WTC11 (cell line): ENCODE results near the gene TTC33. TPM values are rescaled to one million over a fixed set of nuclear protein-coding genes. Genes with fewer than 3 reads are reported as not detected.

Experiments used
- ATAC-seq: fragments of 200-7000 bp; cut with Tn5 transposase; 2 replicates; pipeline ENCODE4 v1.10.0; 2021; ENCODE audit warnings: mild to moderate bottlenecking, moderate library complexity
- CTCF ChIA-PET: fragments of 300-600 bp; sonication (Branson Sonifier 250); formaldehyde crosslinking; loops from one replicate; lab custom pipeline; 2021; ENCODE audit warnings: antibody characterized with exemption; lab: Charles Lee
- POLR2A ChIA-PET: fragments of 350-600 bp; sonication (Branson Sonifier 250); formaldehyde crosslinking; loops from one replicate; lab custom pipeline; 2021; ENCODE audit warnings: antibody characterized with exemption; lab: Charles Lee
- DNase-seq: peaks from one replicate; pipeline ENCODE4 v3.0.0; 2021; ENCODE audit warnings: low spot score
- H3K27ac Mint-ChIP-seq: 2 replicates; pipeline ENCODE4 v1.8.0; 2021; ENCODE audit warnings: mixed read lengths
- H3K27me3 Mint-ChIP-seq: 2 replicates; pipeline ENCODE4 v1.8.0; 2021; ENCODE audit warnings: low read depth, mild to moderate bottlenecking, moderate library complexity, mixed read lengths
- H3K36me3 Mint-ChIP-seq: 2 replicates; pipeline ENCODE4 v1.8.0; 2021; ENCODE audit warnings: mixed read lengths
- H3K4me1 Mint-ChIP-seq: 2 replicates; pipeline ENCODE4 v1.8.0; 2022; ENCODE audit warnings: mixed read lengths
- H3K4me3 Mint-ChIP-seq: 2 replicates; pipeline ENCODE4 v1.8.0; 2021; ENCODE audit warnings: mild to moderate bottlenecking, moderate library complexity, mixed read lengths
- H3K9me3 Mint-ChIP-seq: 2 replicates; pipeline ENCODE4 v1.8.0; 2021; ENCODE audit warnings: mixed read lengths
- ATF3 ChIP-seq: sonication (generic); formaldehyde crosslinking; conservative IDR thresholded peaks from 2 replicates; pipeline ENCODE4 v1.8.1; 2022; ENCODE audit warnings: mild to moderate bottlenecking, missing genetic modification reagents
- ELF4 ChIP-seq: sonication (generic); formaldehyde crosslinking; IDR thresholded peaks from 2 replicates; pipeline ENCODE4 v1.8.1; 2022; ENCODE audit warnings: low read depth, mild to moderate bottlenecking, moderate library complexity, missing genetic modification reagents
- ESRRA ChIP-seq: sonication (generic); formaldehyde crosslinking; IDR thresholded peaks from 2 replicates; pipeline ENCODE4 v1.8.1; 2022; ENCODE audit warnings: mild to moderate bottlenecking, missing genetic modification reagents, borderline replicate concordance
- FOXK1 ChIP-seq: sonication (generic); formaldehyde crosslinking; IDR thresholded peaks from 2 replicates; pipeline ENCODE4 v1.8.0; 2022; ENCODE audit warnings: mild to moderate bottlenecking, moderate library complexity, missing genetic modification reagents
- GTF2I ChIP-seq: fragments of 250-450 bp; sonication (Bioruptor Pico); conservative IDR thresholded peaks from 2 replicates; pipeline ENCODE4 v1.4.0; 2021; ENCODE audit warnings: mild to moderate bottlenecking
- HMGA2 ChIP-seq: fragments of 250-450 bp; sonication (Bioruptor Pico); IDR thresholded peaks from 2 replicates; pipeline ENCODE4 v1.4.0; 2021; ENCODE audit warnings: mild to moderate bottlenecking, moderate library complexity
- IRF1 ChIP-seq: sonication (generic); formaldehyde crosslinking; IDR thresholded peaks from 2 replicates; pipeline ENCODE4 v1.8.0; 2023; ENCODE audit warnings: missing genetic modification reagents
- IRF2 ChIP-seq: sonication (generic); formaldehyde crosslinking; IDR thresholded peaks from 2 replicates; pipeline ENCODE4 v1.8.0; 2022; ENCODE audit warnings: low read depth, missing genetic modification reagents, borderline replicate concordance
- NR2C2 ChIP-seq: sonication (generic); formaldehyde crosslinking; IDR thresholded peaks from 2 replicates; pipeline ENCODE4 v1.8.0; 2022; ENCODE audit warnings: mild to moderate bottlenecking, missing genetic modification reagents
- NR3C1 ChIP-seq: sonication (generic); formaldehyde crosslinking; conservative IDR thresholded peaks from 2 replicates; pipeline ENCODE4 v1.8.1; 2023; ENCODE audit warnings: low read depth, mild to moderate bottlenecking, missing genetic modification reagents
- SOX15 ChIP-seq: fragments of 250-450 bp; sonication (Bioruptor Pico); IDR thresholded peaks from 2 replicates; pipeline ENCODE4 v1.9.0; 2021; ENCODE audit warnings: mild to moderate bottlenecking
- TP53 ChIP-seq: sonication (generic); formaldehyde crosslinking; IDR thresholded peaks from 2 replicates; pipeline ENCODE4 v1.8.1; 2023; ENCODE audit warnings: mild to moderate bottlenecking, missing genetic modification reagents
- ZNF512 ChIP-seq: sonication (generic); formaldehyde crosslinking; IDR thresholded peaks from 2 replicates; pipeline ENCODE4 v1.8.1; 2022; ENCODE audit warnings: missing genetic modification reagents, borderline replicate concordance
- ZNF671 ChIP-seq: fragments of 250-450 bp; sonication (Bioruptor Pico); IDR thresholded peaks from 2 replicates; pipeline ENCODE4 v1.8.0; 2021; ENCODE audit warnings: mild to moderate bottlenecking
- total RNA-seq: library from RNA; stranded (reverse); gene quantifications from 3 replicates; pipeline ENCODE4 v1.2.3, GENCODE V29; 2021
- TF ChIP-seq, protein P1 (sequence below): fragments of 200-600 bp; IDR thresholded peaks from 2 replicates; pipeline ENCODE4 v1.8.0; 2022; ENCODE audit warnings: antibody characterized with exemption
- TF ChIP-seq, protein P2 (sequence below): fragments of 250-450 bp; sonication (Bioruptor Pico); IDR thresholded peaks from 2 replicates; pipeline ENCODE4 v1.9.0; 2021; ENCODE audit warnings: mild to moderate bottlenecking
- TF ChIP-seq, protein P3 (sequence below): fragments of 250-450 bp; sonication (Bioruptor Pico); IDR thresholded peaks from 2 replicates; pipeline ENCODE4 v1.8.0; 2021; ENCODE audit warnings: mild to moderate bottlenecking
- TF ChIP-seq, protein P4 (sequence below): sonication (generic); formaldehyde crosslinking; IDR thresholded peaks from 2 replicates; pipeline ENCODE4 v1.8.1; 2023; ENCODE audit warnings: mild to moderate bottlenecking, missing genetic modification reagents
- TF ChIP-seq, protein P5 (sequence below): sonication (generic); formaldehyde crosslinking; IDR thresholded peaks from 2 replicates; pipeline ENCODE4 v1.8.1; 2023; ENCODE audit warnings: mild to moderate bottlenecking, missing genetic modification reagents, borderline replicate concordance

The TTC33 gene
- total RNA-seq, 1 experiment from 2014 or later, result 9.2 TPM

DNA sequence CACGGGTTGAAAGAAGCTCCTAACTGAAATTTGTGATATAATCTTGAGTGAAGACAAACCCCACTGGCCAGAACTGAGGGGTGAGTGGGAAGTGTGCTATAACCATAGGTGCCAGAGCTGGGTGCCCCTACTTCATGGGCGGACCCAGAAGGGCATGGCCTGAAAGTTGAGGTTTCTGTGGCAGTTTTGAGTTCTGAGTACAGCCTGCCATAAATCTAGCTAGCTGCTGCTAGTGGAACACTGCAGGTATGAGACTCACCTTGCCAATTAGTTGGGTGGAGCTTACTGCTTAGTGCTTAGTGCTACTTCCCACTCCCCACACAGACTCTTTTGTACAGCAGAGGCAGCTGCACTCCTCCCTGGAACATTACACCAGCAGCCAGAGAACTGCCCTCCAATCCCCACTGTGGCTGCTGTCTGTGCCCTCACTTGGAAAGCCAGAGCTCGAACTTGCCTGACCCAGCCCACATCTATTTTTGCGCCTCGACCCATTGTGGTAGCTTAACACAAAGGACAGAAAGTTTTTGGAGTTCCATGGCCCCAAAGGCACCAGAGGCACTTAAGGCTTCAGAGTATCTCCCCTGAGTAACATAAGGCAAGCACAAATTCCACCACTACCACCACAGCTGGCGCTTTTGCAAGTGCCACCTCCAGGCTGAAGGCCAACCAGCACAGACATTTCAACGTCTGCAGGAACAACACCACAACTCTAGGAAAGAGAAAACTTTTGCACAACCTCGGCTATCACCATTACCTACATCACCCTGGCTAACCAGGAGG lies 103.1 kb downstream of the TTC33 start (continued):
- TF ChIP-seq NR3C1 (CRISPR knock-in tag) (no peak), ELF4 (no peak), FOXK1 (CRISPR knock-in tag) (no peak), GTF2I (CRISPR knock-in tag) (no peak)
- TF ChIP-seq, protein P1, sequence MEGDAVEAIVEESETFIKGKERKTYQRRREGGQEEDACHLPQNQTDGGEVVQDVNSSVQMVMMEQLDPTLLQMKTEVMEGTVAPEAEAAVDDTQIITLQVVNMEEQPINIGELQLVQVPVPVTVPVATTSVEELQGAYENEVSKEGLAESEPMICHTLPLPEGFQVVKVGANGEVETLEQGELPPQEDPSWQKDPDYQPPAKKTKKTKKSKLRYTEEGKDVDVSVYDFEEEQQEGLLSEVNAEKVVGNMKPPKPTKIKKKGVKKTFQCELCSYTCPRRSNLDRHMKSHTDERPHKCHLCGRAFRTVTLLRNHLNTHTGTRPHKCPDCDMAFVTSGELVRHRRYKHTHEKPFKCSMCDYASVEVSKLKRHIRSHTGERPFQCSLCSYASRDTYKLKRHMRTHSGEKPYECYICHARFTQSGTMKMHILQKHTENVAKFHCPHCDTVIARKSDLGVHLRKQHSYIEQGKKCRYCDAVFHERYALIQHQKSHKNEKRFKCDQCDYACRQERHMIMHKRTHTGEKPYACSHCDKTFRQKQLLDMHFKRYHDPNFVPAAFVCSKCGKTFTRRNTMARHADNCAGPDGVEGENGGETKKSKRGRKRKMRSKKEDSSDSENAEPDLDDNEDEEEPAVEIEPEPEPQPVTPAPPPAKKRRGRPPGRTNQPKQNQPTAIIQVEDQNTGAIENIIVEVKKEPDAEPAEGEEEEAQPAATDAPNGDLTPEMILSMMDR, result no peak
- TF ChIP-seq, protein P2, sequence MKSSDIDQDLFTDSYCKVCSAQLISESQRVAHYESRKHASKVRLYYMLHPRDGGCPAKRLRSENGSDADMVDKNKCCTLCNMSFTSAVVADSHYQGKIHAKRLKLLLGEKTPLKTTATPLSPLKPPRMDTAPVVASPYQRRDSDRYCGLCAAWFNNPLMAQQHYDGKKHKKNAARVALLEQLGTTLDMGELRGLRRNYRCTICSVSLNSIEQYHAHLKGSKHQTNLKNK (CRISPR knock-in tag), result no peak

DNA sequence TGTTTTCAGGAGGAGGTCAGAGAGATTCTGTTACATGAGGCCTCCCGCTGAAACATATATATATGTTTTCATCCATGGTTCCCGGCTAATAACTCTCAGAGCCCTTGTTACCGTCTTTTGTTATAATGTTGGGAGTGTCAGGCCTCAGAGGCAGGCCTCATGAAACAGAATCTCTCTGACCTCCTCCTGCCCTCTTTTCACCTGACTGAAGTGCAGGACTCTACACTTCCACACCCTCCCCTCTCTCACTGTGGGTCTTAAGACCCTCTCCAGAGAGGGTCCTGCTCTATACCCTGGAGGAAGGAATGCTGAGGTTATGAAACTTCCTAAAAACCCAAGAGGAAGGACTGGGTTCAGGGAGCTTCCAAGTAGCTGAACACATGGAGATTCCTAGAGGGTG lies 104.6 kb downstream of the TTC33 start:
- no peak for TF ChIP-seq ESRRA (CRISPR knock-in tag)
- TF ChIP-seq, protein P3, sequence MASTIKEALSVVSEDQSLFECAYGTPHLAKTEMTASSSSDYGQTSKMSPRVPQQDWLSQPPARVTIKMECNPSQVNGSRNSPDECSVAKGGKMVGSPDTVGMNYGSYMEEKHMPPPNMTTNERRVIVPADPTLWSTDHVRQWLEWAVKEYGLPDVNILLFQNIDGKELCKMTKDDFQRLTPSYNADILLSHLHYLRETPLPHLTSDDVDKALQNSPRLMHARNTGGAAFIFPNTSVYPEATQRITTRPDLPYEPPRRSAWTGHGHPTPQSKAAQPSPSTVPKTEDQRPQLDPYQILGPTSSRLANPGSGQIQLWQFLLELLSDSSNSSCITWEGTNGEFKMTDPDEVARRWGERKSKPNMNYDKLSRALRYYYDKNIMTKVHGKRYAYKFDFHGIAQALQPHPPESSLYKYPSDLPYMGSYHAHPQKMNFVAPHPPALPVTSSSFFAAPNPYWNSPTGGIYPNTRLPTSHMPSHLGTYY (CRISPR knock-in tag), result no peak
- no peak for TF ChIP-seq NR2C2 (CRISPR knock-in tag)
- TF ChIP-seq, protein P4, sequence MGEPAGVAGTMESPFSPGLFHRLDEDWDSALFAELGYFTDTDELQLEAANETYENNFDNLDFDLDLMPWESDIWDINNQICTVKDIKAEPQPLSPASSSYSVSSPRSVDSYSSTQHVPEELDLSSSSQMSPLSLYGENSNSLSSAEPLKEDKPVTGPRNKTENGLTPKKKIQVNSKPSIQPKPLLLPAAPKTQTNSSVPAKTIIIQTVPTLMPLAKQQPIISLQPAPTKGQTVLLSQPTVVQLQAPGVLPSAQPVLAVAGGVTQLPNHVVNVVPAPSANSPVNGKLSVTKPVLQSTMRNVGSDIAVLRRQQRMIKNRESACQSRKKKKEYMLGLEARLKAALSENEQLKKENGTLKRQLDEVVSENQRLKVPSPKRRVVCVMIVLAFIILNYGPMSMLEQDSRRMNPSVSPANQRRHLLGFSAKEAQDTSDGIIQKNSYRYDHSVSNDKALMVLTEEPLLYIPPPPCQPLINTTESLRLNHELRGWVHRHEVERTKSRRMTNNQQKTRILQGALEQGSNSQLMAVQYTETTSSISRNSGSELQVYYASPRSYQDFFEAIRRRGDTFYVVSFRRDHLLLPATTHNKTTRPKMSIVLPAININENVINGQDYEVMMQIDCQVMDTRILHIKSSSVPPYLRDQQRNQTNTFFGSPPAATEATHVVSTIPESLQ (CRISPR knock-in tag), result no peak
- TF ChIP-seq IRF2 (CRISPR knock-in tag), result no peak
- TF ChIP-seq, protein P5, sequence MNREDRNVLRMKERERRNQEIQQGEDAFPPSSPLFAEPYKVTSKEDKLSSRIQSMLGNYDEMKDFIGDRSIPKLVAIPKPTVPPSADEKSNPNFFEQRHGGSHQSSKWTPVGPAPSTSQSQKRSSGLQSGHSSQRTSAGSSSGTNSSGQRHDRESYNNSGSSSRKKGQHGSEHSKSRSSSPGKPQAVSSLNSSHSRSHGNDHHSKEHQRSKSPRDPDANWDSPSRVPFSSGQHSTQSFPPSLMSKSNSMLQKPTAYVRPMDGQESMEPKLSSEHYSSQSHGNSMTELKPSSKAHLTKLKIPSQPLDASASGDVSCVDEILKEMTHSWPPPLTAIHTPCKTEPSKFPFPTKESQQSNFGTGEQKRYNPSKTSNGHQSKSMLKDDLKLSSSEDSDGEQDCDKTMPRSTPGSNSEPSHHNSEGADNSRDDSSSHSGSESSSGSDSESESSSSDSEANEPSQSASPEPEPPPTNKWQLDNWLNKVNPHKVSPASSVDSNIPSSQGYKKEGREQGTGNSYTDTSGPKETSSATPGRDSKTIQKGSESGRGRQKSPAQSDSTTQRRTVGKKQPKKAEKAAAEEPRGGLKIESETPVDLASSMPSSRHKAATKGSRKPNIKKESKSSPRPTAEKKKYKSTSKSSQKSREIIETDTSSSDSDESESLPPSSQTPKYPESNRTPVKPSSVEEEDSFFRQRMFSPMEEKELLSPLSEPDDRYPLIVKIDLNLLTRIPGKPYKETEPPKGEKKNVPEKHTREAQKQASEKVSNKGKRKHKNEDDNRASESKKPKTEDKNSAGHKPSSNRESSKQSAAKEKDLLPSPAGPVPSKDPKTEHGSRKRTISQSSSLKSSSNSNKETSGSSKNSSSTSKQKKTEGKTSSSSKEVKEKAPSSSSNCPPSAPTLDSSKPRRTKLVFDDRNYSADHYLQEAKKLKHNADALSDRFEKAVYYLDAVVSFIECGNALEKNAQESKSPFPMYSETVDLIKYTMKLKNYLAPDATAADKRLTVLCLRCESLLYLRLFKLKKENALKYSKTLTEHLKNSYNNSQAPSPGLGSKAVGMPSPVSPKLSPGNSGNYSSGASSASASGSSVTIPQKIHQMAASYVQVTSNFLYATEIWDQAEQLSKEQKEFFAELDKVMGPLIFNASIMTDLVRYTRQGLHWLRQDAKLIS (CRISPR knock-in tag), result no peak
- TF ChIP-seq HMGA2 (CRISPR knock-in tag), result no peak
- no peak for TF ChIP-seq IRF1 (CRISPR knock-in tag)
- TF ChIP-seq ATF3, result no peak
- TF ChIP-seq SOX15 (CRISPR knock-in tag), result no peak
- no peak for TF ChIP-seq ZNF512
- no peak for TF ChIP-seq TP53 (CRISPR knock-in tag)
- no peak for TF ChIP-seq ZNF671 (CRISPR knock-in tag)
- ATAC-seq (no peak), DNase-seq (no peak)
- POLR2A ChIA-PET, result no interaction called here
- H3K4me1 Mint-ChIP-seq, result no peaks in the 10 kb centered on the region
- no peaks in the 10 kb centered on the region for H3K9me3 Mint-ChIP-seq
- H3K27me3 Mint-ChIP-seq, result no peaks in the 10 kb centered on the region
- H3K36me3 Mint-ChIP-seq, result no peaks in the 10 kb centered on the region
- H3K27ac Mint-ChIP-seq, result no peak overlapping the region
- CTCF ChIA-PET, result no interaction called here
- H3K4me3 Mint-ChIP-seq, result no peak overlapping the region
